AG10803 (cell line): Measurements from ENCODE around the gene KCNH2.
"Not testable (repeated sequence)": the region's sequence is repeated elsewhere in the genome, so short reads cannot be mapped to it uniquely, and the experiment has no call there.

Experiments
- DNase-seq: peaks from one replicate; pipeline ENCODE4 v3.0.0; 2010; ENCODE audit warnings: low read depth
- H3K4me3 ChIP-seq: 2 replicates; pipeline ENCODE4 v1.5.1; 2011; ENCODE audit warnings: mild to moderate bottlenecking, low read length, control low read depth
- CTCF ChIP-seq: conservative IDR thresholded peaks from 2 replicates; pipeline ENCODE4 v1.5.1; 2011; ENCODE audit warnings: mild to moderate bottlenecking, low read length, control low read depth, inconsistent platforms

KCNH2 gene

GRCh38 chr7:150978126-150978789, at the start of gene KCNH2:
TSS of gene KCNH2 (minus strand) at chr7:150978321. CDS start at chr7:150977913, 408 bp downstream.
- H3K4me3 ChIP-seq: no peak within 1 kb of the TSS
- TF ChIP-seq CTCF: no peak
- DNase-seq: no peak

- peak overlapping the region; percentile 60 for H3K4me3 ChIP-seq
- DNase-seq: not testable (repeated sequence)
Observed at GRCh38 chr7:151027728-151028130, 49.6 kb upstream of the KCNH2 start.

- DNase-seq, H3K4me3 ChIP-seq: not testable (repeated sequence)
Observed at GRCh38 chr7:151026771-151027727, 48.9 kb upstream of the KCNH2 start.

- no peak overlapping the region for H3K4me3 ChIP-seq
- peak; percentile 23 for DNase-seq
- no peak for TF ChIP-seq CTCF
Observed at GRCh38 chr7:151025924-151026671, 48.0 kb upstream of the KCNH2 start.

GRCh38 chr7:151024435-151025056, 46.4 kb upstream of the KCNH2 start, which contains the start of gene ATG9B:
TSS of gene ATG9B (minus strand) at chr7:151024494. CDS start at chr7:151024423, 71 bp downstream.
- TF ChIP-seq CTCF: no peak
- no peak within 1 kb of the TSS for H3K4me3 ChIP-seq
- DNase-seq: no peak

GRCh38 chr7:151023232-151023631, 45.1 kb upstream of the KCNH2 start:
- no peak overlapping the region for H3K4me3 ChIP-seq
- no peak for DNase-seq
- TF ChIP-seq CTCF: no peak

- DNase-seq: no peak
- TF ChIP-seq CTCF: no peak
- no peak overlapping the region for H3K4me3 ChIP-seq
Observed at GRCh38 chr7:151020231-151020630, 42.1 kb upstream of the KCNH2 start.
